NB4 (cell line): ENCODE results near the gene TNIP3.

Source experiments
- DNase-seq: peaks from one replicate; pipeline ENCODE4 v3.0.0; 2010; ENCODE audit warnings: low read depth
- H3K4me3 ChIP-seq: one replicate; pipeline ENCODE4 v1.5.1; 2011; ENCODE audit warnings: mild to moderate bottlenecking, low read depth, low read length, moderate library complexity
- MYC ChIP-seq: IDR thresholded peaks from 2 replicates; pipeline ENCODE4 v1.6.1; 2011; ENCODE audit warnings: low read depth, low read length
- POLR2A ChIP-seq: IDR thresholded peaks from 2 replicates; pipeline ENCODE4 v1.6.1; 2011; ENCODE audit warnings: mild to moderate bottlenecking; ENCODE audit not compliant: insufficient read length; ENCODE audit errors: extremely low read depth
- TF ChIP-seq, protein P1 (sequence below): IDR thresholded peaks from 2 replicates; pipeline ENCODE4 v1.6.1; 2011; ENCODE audit warnings: low read depth, low read length
- TF ChIP-seq, protein P2 (sequence below): IDR thresholded peaks from one replicate; pipeline ENCODE4 v1.5.1; 2012; ENCODE audit warnings: low read depth, low read length

Gene TNIP3

GRCh38 chr4:121199742-121200561 is 35.8 kb upstream of the TNIP3 start:
- peak; percentile 47 for DNase-seq
- H3K4me3 ChIP-seq = no peak overlapping the region
- TF ChIP-seq POLR2A (no peak), MYC (no peak)
- TF ChIP-seq, protein P1, sequence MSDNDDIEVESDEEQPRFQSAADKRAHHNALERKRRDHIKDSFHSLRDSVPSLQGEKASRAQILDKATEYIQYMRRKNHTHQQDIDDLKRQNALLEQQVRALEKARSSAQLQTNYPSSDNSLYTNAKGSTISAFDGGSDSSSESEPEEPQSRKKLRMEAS = no peak
- TF ChIP-seq, protein P2, sequence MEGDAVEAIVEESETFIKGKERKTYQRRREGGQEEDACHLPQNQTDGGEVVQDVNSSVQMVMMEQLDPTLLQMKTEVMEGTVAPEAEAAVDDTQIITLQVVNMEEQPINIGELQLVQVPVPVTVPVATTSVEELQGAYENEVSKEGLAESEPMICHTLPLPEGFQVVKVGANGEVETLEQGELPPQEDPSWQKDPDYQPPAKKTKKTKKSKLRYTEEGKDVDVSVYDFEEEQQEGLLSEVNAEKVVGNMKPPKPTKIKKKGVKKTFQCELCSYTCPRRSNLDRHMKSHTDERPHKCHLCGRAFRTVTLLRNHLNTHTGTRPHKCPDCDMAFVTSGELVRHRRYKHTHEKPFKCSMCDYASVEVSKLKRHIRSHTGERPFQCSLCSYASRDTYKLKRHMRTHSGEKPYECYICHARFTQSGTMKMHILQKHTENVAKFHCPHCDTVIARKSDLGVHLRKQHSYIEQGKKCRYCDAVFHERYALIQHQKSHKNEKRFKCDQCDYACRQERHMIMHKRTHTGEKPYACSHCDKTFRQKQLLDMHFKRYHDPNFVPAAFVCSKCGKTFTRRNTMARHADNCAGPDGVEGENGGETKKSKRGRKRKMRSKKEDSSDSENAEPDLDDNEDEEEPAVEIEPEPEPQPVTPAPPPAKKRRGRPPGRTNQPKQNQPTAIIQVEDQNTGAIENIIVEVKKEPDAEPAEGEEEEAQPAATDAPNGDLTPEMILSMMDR = peak; percentile 10

- no peak overlapping the region for H3K4me3 ChIP-seq
- TF ChIP-seq, protein P2 = no peak
- TF ChIP-seq POLR2A (no peak), MYC (no peak)
- TF ChIP-seq, protein P1 = no peak
- no peak for DNase-seq
Measured at GRCh38 chr4:121198251-121198650, 34.1 kb upstream of the TNIP3 start.

- TF ChIP-seq, protein P1 = no peak
- no peak for TF ChIP-seq POLR2A
- TF ChIP-seq, protein P2 = no peak
- TF ChIP-seq MYC = no peak
- DNase-seq = no peak
- H3K4me3 ChIP-seq = no peak overlapping the region
Measured at GRCh38 chr4:121195649-121196048, 31.5 kb upstream of the TNIP3 start.

DNA sequence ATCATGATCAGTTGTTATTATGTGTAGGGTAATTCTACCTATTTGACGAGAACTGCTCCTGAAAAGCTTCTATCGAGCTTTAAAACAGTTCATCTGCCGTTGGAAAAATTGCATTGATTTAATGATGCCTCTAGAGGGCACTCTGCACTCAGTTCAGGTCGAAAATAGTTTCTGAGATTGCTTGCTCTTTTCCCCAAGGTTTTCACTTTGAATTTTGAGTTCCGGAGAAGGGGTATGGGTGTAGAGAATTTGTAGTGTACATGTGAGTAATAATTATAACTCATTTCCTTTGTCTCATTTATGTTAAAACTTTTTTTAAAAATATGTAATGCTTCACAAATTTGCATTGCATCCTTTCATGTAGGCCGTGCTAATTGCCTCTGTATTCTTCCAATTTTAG is 28.4 kb upstream of the TNIP3 start:
- DNase-seq = peak; percentile 54
- no peak overlapping the region for H3K4me3 ChIP-seq
- TF ChIP-seq, protein P2 = peak; percentile 64
- TF ChIP-seq POLR2A (no peak), MYC (no peak)
- TF ChIP-seq, protein P1 = no peak

- H3K4me3 ChIP-seq = no peak overlapping the region
- no peak for TF ChIP-seq POLR2A
- TF ChIP-seq, protein P2 = no peak
- TF ChIP-seq, protein P1 = no peak
- TF ChIP-seq MYC = no peak
Measured at GRCh38 chr4:121192013-121192412, 27.9 kb upstream of the TNIP3 start.

More at GRCh38 chr4:121192013-121192412, 27.9 kb upstream of the TNIP3 start:
- DNase-seq = no peak
